NB4 (cell line): ENCODE data around the gene MESD.

Experiments
- MYC ChIP-seq: IDR thresholded peaks from 2 replicates; pipeline ENCODE4 v1.6.1; 2011; ENCODE audit warnings: low read depth, low read length
- TF ChIP-seq, protein P1 (sequence below): IDR thresholded peaks from one replicate; pipeline ENCODE4 v1.5.1; 2012; ENCODE audit warnings: low read depth, low read length

DNA sequence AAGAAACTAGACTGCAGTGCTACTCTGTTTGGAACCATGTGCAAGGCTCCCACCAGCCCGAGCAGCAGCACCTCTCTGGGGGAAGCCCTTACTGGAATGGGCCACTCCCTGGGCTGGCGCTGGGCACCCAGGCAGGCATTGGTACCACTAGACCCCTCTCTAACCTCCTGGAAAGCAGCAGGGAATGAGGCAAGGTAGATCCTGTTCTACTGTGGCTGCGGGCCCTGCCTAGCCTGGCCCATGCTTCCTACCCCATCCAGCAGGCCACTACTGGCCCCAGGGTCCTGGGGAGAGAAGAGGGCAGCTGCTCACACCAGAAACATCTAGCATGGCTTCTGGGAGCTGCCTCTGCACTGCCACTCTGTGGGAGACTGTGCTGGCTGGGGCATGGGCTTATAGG is 44.8 kb downstream of the MESD start:
- TF ChIP-seq, protein P1, sequence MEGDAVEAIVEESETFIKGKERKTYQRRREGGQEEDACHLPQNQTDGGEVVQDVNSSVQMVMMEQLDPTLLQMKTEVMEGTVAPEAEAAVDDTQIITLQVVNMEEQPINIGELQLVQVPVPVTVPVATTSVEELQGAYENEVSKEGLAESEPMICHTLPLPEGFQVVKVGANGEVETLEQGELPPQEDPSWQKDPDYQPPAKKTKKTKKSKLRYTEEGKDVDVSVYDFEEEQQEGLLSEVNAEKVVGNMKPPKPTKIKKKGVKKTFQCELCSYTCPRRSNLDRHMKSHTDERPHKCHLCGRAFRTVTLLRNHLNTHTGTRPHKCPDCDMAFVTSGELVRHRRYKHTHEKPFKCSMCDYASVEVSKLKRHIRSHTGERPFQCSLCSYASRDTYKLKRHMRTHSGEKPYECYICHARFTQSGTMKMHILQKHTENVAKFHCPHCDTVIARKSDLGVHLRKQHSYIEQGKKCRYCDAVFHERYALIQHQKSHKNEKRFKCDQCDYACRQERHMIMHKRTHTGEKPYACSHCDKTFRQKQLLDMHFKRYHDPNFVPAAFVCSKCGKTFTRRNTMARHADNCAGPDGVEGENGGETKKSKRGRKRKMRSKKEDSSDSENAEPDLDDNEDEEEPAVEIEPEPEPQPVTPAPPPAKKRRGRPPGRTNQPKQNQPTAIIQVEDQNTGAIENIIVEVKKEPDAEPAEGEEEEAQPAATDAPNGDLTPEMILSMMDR = no peak
- no peak for TF ChIP-seq MYC
